Measurements from ENCODE around the gene RALGPS1. TPM values are rescaled to one million over a fixed set of nuclear protein-coding genes. Genes with fewer than 3 reads are reported as not detected.
A peak's percentile ranks its signal among the peaks of the same experiment; 100 is the strongest.

RALGPS1 gene
- total RNA-seq, 4 donors from 2014 or later = 3.3 to 9.8 (median 6.7) TPM

GRCh38 chr9:127117801-127118200 is 203.2 kb downstream of the RALGPS1 start:
- no peak for DNase-seq (ENCODE audit: low spot score in 2 of 2)
- TF ChIP-seq CTCF (IDR thresholded peaks at IDR 0.05) (no peak), EP300 (IDR thresholded peaks at IDR 0.05) (no peak), POLR2A (IDR thresholded peaks at IDR 0.05) (no peak)
- H3K36me3 ChIP-seq = no peaks in the 10 kb centered on the region
- peaks cover 0 to 72% (median 19%) of the 10 kb centered on the region in 4 donors for H3K4me1 ChIP-seq
- no peaks in the 10 kb centered on the region for H3K9me3 ChIP-seq
- H3K4me3 ChIP-seq = no peak overlapping the region
- 76 to 82% methylated on average over 4 of the region's 4 CpGs for WGBS, 2 donors
- H3K27me3 ChIP-seq = no peaks in the 10 kb centered on the region
- peak overlapping the region in 2 of 4 donors; percentile 68 to 94 for H3K27ac ChIP-seq

- H3K27ac ChIP-seq = peak overlapping the region in 2 of 4 donors; percentile 68 to 94
- 70 to 74% methylated on average over 8 of the region's 8 CpGs for WGBS, 2 donors
Measured at GRCh38 chr9:127118597-127119319, 204.2 kb downstream of the RALGPS1 start.

GRCh38 chr9:127119320-127119709 is 204.7 kb downstream of the RALGPS1 start:
- Histone ChIP-seq H3K36me3 (no peaks in the 10 kb centered on the region), H3K4me1 (peaks cover 0 to 69% (median 27%) of the 10 kb centered on the region in 4 donors), H3K4me3 (no peak overlapping the region), H3K9me3 (no peaks in the 10 kb centered on the region), H3K27me3 (no peaks in the 10 kb centered on the region), H3K27ac (peak overlapping the region in 2 of 4 donors; percentile 47 to 94)
- DNase-seq (ENCODE audit: low spot score in 2 of 2) = no peak
- TF ChIP-seq CTCF (IDR thresholded peaks at IDR 0.05) (no peak), EP300 (IDR thresholded peaks at IDR 0.05) (no peak), POLR2A (IDR thresholded peaks at IDR 0.05) (no peak)
- WGBS, 2 donors = 81 to 83% methylated on average over 4 of the region's 4 CpGs

More at GRCh38 chr9:127118597-127119319, 204.2 kb downstream of the RALGPS1 start:
- H3K27me3 ChIP-seq = no peaks in the 10 kb centered on the region
- TF ChIP-seq CTCF (IDR thresholded peaks at IDR 0.05) (no peak), POLR2A (IDR thresholded peaks at IDR 0.05) (no peak), EP300 (IDR thresholded peaks at IDR 0.05) (no peak)
- H3K4me3 ChIP-seq = no peak overlapping the region
- no peaks in the 10 kb centered on the region for H3K9me3 ChIP-seq
- no peak for DNase-seq (ENCODE audit: low spot score in 2 of 2)
- peaks cover 0 to 72% (median 26%) of the 10 kb centered on the region in 4 donors for H3K4me1 ChIP-seq
- no peaks in the 10 kb centered on the region for H3K36me3 ChIP-seq

GRCh38 chr9:127121628-127122175 is 207.1 kb downstream of the RALGPS1 start:
- WGBS, 2 donors = 11 to 16% methylated on average over 20 of the region's 20 CpGs
- Histone ChIP-seq H3K4me3 (peak overlapping the region; percentile 39 to 62 (median 46)), H3K27ac (peak overlapping the region; percentile 81 to 94 (median 88)), H3K36me3 (no peaks in the 10 kb centered on the region), H3K4me1 (peaks cover 0 to 67% (median 27%) of the 10 kb centered on the region in 4 donors), H3K9me3 (no peaks in the 10 kb centered on the region), H3K27me3 (no peaks in the 10 kb centered on the region)
- no peak for DNase-seq (ENCODE audit: low spot score in 2 of 2)
- TF ChIP-seq EP300 (IDR thresholded peaks at IDR 0.05) = no peak
- TF ChIP-seq POLR2A (IDR thresholded peaks at IDR 0.05) = no peak
- TF ChIP-seq CTCF (IDR thresholded peaks at IDR 0.05) = no peak

Data from tibial nerve (tissue), 4 donors.